Muscle layer of duodenum (tissue), 2 donors: ENCODE data around the gene PCNX2.
"Not testable (repeated sequence)": the region's sequence is repeated elsewhere in the genome, so short reads cannot be mapped to it uniquely, and the experiment has no call there.

Source experiments
- H3K27ac ChIP-seq: one replicate; pipeline ENCODE4 v1.7.0; 2013; ENCODE audit warnings: mild to moderate bottlenecking, low read length
- H3K27me3 ChIP-seq: one replicate; pipeline ENCODE4 v1.7.0; 2013; ENCODE audit warnings: low read depth, mild to moderate bottlenecking, control low read depth, low read length
- H3K36me3 ChIP-seq, 2 donors: one replicate each; pipeline ENCODE4 v1.7.0; 2013; ENCODE audit warnings: low read length in 2 of 2, control low read depth in 1 of 2, mild to moderate bottlenecking in 1 of 2; ENCODE audit not compliant: insufficient read depth in 2 of 2, control insufficient read depth in 1 of 2
- H3K4me1 ChIP-seq, 2 donors: one replicate each; pipeline ENCODE4 v1.7.0; 2013; ENCODE audit warnings: low read length in 2 of 2, mild to moderate bottlenecking in 2 of 2, control low read depth in 1 of 2, moderate library complexity in 1 of 2; ENCODE audit not compliant: insufficient read depth in 2 of 2, control insufficient read depth in 1 of 2
- H3K4me3 ChIP-seq, 2 donors: one replicate each; pipeline ENCODE4 v1.7.0; 2013; ENCODE audit warnings: low read length in 2 of 2, low read depth in 1 of 2, mild to moderate bottlenecking in 1 of 2
- H3K9me3 ChIP-seq, 2 donors: one replicate each; pipeline ENCODE4 v1.7.0; 2013; ENCODE audit warnings: low read length in 2 of 2, control low read depth in 1 of 2, mild to moderate bottlenecking in 1 of 2; ENCODE audit not compliant: control insufficient read depth in 1 of 2
- donor health status: healthy.

The PCNX2 gene

DNA sequence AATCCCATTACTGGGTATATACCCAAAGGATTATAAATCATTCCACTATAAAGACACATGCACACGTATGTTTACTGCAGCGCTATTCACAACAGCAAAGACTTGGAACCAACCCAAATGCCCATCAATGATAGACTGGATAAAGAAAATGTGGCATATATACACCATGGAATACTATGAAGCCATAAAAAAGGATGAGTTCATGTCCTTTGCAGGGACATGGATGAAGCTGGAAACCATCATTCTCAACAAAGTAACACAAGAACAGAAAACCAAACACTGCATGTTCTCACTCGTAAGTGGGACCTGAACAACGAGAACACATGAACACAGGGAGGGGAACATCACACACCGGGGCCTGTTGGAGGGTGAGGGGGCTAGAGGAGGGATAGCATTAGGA lies 291.9 kb downstream of the PCNX2 start:
- H3K4me3 ChIP-seq: not testable (repeated sequence)

DNA sequence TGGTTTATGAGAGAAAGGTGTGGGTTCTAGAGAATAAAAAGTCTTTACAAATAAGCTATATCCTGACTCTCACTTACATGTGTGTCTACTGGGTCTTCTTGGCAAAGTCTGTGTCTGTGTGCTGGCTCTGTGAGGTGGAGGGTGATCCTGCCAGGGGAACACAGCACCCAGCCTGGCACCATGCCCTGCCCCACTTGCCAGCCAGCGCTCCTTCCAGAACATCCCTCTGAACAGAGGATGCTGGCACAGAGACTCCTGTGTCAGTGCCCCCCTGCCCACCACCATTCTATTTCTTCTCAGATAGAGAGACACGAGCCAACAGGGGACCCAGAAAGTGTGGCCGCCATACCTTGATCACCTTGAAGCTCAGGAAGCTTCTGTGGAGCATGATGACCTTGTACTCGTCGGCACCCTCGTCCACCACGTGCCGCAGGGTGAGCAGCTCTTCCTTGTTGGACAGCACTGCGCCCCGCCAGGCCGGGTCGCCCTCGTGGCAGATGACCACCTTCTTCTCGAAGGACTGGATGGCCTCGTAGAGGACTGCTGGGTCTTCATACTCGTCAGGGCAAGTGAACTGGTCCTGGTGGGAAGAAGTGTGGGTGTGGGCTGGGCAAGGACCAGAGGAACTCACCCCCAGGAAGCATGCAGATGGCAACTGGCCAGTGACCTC lies 295.4 kb downstream of the PCNX2 start:
- Histone ChIP-seq H3K27ac (no peak overlapping the region), H3K4me1 (no peaks in the 10 kb centered on the region), H3K27me3 (no peaks in the 10 kb centered on the region), H3K9me3 (no peaks in the 10 kb centered on the region), H3K36me3 (peaks cover 0 to 9% of the 10 kb centered on the region in 2 donors), H3K4me3 (no peak overlapping the region)

More for the DNA sequence above, 291.9 kb downstream of the PCNX2 start:
- H3K27me3 ChIP-seq, H3K27ac ChIP-seq, H3K36me3 ChIP-seq, H3K9me3 ChIP-seq, H3K4me1 ChIP-seq: not testable (repeated sequence)

DNA sequence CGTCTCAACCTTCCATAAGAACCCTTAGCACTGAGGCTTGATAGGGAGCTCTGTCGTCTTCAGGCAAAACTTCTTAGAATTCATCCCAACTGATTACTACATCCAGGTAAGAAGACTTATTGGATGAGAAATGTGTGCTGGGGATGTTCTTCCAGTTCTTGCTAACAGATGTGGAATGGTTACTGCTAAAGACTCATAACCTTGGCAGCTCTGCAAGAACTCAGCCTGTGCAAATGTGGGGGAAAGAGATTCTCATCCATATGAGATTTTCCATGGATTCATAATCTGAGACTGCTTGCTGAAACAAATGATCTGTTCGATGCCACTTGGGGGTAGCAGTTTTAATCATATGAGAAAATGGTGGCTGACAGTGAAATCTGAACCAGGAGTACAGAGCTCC lies 296.9 kb downstream of the PCNX2 start:
- Histone ChIP-seq H3K4me1 (no peaks in the 10 kb centered on the region), H3K36me3 (peaks cover 0 to 9% of the 10 kb centered on the region in 2 donors), H3K27ac (no peak overlapping the region), H3K4me3 (no peak overlapping the region), H3K27me3 (no peaks in the 10 kb centered on the region), H3K9me3 (no peaks in the 10 kb centered on the region)

DNA sequence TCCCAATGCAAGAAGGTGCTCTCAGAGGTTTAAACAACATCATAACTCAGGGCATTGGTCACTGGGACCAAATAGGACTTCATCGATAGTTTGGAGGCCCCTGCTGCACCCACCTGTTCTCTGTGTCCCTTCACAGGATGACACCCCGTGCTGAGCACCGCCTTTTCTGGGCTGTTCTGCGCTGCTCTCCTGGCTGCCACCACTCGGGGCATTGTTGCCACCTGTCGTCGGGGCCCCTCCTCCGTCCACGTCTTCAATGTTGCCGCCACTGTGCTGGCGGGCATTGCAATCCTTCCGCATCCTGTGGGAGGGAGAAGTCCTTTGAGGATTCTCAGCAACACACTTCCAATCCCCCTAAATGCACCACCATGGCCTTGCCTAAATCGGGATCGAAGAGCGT lies 297.4 kb downstream of the PCNX2 start:
- H3K36me3 ChIP-seq: peaks cover 0 to 9% of the 10 kb centered on the region in 2 donors
- no peaks in the 10 kb centered on the region for H3K4me1 ChIP-seq
- H3K27ac ChIP-seq: no peak overlapping the region
- no peaks in the 10 kb centered on the region for H3K27me3 ChIP-seq
- H3K4me3 ChIP-seq: no peak overlapping the region
- no peaks in the 10 kb centered on the region for H3K9me3 ChIP-seq

DNA sequence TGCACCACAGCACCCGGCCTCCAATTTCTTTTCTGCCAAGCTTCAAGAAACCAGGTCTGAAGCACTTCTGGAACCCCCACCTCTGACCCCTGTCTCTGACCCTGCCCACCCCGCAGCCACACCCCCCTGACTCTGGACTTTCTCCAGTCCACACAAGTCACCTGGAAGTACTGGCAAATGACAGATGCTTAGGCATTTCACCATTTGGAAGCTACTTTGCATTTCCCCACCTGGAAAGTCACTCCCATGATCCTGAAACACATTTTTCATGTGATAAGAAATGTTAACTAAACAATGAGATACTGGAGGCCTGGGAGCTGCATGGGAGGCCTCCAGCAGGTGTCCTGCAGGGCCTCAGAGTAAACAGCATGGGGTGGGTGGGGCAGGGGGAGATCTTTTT lies 299.4 kb downstream of the PCNX2 start:
- no peaks in the 10 kb centered on the region for H3K4me1 ChIP-seq
- no peak overlapping the region for H3K4me3 ChIP-seq
- H3K27me3 ChIP-seq: no peaks in the 10 kb centered on the region
- H3K9me3 ChIP-seq: no peaks in the 10 kb centered on the region
- no peak overlapping the region for H3K27ac ChIP-seq
- H3K36me3 ChIP-seq: peaks cover 0 to 9% of the 10 kb centered on the region in 2 donors

DNA sequence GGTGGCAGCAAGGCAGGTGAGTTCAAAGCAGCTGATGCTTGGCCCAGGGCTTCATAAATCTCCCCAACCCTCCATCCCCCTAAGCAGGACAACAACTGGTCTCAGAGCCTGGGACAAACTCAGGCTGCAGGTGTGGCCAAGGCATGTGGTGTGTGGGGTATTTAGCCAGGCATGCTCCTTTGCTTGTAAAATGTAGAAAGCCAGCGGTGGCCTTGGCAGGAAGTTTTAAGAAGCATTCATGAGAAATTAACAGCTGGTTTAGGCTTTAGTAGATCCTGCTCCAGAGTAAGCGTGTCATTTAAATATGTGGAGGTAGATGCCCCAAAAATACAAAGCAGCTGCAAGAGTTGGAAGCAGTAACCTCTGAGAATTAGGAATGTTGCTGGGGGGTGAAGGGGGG lies 300.3 kb downstream of the PCNX2 start:
- Histone ChIP-seq H3K4me1 (no peaks in the 10 kb centered on the region), H3K9me3 (no peaks in the 10 kb centered on the region), H3K36me3 (peaks cover 0 to 9% of the 10 kb centered on the region in 2 donors), H3K27ac (no peak overlapping the region), H3K4me3 (no peak overlapping the region), H3K27me3 (no peaks in the 10 kb centered on the region)

DNA sequence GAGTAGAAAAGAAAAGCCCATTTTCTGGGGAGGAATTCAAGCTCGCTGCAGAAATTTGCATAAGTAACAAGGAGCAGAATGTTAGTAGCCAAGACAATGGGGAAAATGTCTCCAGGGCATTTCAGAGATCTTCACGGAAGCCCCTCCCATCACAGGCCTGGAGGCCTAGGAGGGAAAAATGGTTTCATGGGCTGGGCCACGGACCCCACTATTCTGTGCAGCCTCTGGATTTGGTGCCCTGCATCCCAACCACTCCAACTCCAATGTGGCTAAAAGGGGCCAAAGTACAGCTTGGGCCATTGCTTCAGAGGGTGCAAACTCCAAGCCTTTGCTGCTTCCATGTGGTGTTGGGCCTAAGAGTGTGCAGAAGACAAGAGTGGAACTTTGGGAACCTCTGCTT lies 302.0 kb downstream of the PCNX2 start:
- H3K4me3 ChIP-seq: no peak overlapping the region
- H3K9me3 ChIP-seq: no peaks in the 10 kb centered on the region
- no peaks in the 10 kb centered on the region for H3K4me1 ChIP-seq
- peaks cover 0 to 9% of the 10 kb centered on the region in 2 donors for H3K36me3 ChIP-seq
- no peaks in the 10 kb centered on the region for H3K27me3 ChIP-seq
- no peak overlapping the region for H3K27ac ChIP-seq

DNA sequence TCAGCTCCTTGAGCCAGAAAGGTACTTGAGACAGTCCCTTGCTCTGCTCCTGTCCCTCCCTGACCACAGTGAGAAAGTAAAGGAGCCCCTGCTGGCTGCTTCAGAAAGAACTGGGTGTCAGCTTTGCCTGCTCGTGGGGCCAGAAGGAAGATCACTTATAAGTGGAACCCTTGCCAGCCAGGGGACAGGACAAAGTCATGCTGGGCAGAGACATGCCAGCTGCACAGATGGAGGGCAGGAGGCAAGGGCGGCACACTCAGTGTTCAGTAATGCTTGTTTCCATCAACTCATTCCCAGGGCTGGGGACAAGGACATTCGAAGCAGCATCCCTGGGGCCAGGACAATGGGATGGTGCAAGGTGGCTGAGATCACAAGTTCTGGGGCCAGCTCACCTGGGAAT lies 303.3 kb downstream of the PCNX2 start:
- peaks cover 0 to 2% of the 10 kb centered on the region in 2 donors for H3K36me3 ChIP-seq
- H3K27ac ChIP-seq: no peak overlapping the region
- no peaks in the 10 kb centered on the region for H3K9me3 ChIP-seq

DNA sequence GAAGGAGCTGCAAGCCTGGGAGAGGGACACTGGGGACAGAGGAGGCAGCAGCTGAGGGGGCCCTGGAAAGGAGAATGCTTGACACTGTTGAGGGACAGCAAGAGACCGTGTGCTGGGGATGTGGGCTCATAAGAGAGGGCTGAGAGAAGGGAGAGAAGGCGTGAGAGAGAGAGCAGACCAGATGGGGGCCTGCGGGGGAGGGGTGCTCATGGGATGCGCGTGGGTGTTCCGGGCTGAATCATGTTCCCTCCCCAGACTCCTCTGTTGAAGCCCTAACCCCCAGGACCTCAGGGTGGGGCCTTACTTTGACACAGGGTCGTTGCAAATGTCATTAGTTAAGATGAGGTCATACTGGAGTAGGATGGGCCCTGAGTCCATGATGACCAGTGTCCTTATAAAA lies 304.3 kb downstream of the PCNX2 start:
- H3K4me3 ChIP-seq: no peak overlapping the region
- no peak overlapping the region for H3K27ac ChIP-seq
- H3K4me1 ChIP-seq: no peaks in the 10 kb centered on the region
- H3K27me3 ChIP-seq: no peaks in the 10 kb centered on the region
- H3K36me3 ChIP-seq: no peaks in the 10 kb centered on the region
- H3K9me3 ChIP-seq: no peaks in the 10 kb centered on the region

More for the DNA sequence above, 303.3 kb downstream of the PCNX2 start:
- Histone ChIP-seq H3K4me3 (no peak overlapping the region), H3K4me1 (no peaks in the 10 kb centered on the region), H3K27me3 (no peaks in the 10 kb centered on the region)

DNA sequence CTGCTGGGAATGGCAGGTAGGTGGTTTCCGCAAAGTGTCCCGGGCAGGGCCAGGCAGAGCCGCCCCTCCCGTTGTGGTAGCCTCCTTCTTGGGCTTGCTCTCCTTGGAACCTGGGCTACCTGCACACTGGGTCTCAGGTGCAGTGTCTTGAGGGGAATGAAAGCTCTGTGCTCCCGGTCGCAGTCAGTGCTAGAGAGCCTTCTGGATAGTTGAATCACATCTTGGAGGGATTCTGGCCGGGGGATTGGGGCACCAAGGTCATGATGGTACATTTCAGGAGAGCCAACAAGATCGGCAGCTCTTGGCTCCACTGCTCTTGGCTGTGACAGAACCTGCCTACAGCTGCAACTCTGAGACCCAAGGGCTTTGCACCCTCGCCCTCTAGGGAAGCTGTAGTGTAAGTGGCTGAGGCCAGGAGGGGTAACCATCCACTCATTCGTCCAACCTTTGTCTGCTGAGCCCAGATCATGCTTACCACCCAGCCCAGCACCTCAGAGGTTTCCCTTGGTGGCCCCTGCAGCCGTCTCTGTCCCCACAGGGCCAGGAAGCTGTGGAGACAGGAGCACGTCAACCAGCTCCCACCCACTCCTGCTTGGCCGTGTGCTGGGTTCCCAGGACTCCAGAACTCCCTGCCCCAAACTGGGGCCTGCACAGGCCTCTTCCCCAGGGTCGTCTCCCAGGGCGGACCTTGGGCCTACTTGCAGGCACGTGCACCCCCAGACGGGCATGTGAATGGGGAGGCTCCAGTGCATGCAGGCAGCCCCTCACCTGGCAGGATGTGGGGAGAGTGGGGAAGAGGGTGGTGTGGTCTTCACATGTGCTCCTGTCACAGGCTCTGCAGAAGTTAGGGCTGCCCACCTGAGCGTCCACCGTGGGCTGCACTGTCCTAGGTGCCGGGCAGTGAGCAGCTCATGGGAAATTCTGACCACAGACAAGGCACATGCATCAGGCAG lies 305.1 kb downstream of the PCNX2 start:
- Histone ChIP-seq H3K4me1 (no peaks in the 10 kb centered on the region), H3K27me3 (no peaks in the 10 kb centered on the region), H3K4me3 (no peak overlapping the region), H3K27ac (no peak overlapping the region), H3K36me3 (no peaks in the 10 kb centered on the region), H3K9me3 (no peaks in the 10 kb centered on the region)

DNA sequence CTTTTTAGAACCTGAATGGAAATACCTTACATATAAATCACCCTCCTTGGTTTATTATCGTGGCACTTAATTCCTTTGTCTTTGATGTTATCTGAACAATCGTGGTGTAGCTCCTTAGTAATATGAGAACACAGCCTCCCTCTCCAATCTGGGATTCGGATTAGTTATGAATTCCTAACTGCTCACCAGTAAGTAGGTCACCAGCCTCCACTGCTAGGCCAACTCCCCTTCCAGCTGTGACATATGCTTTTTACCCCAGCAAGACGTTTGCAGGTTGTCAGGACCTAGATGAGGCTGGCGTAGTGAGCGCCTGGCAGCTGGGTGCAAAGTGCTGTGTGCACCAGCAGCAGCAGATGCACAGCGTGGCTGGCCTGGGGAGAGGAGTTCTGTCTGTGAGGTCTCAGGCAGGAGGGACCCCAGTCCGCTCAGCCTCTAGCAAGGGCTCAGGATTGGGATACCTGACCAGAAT lies 306.9 kb downstream of the PCNX2 start:
- Histone ChIP-seq H3K36me3 (peaks cover 0 to 6% of the 10 kb centered on the region in 2 donors), H3K27ac (no peak overlapping the region), H3K4me3 (no peak overlapping the region), H3K27me3 (no peaks in the 10 kb centered on the region), H3K9me3 (no peaks in the 10 kb centered on the region), H3K4me1 (no peaks in the 10 kb centered on the region)
